Measurements from ENCODE around the gene SCRN1. TPM values are rescaled to one million over a fixed set of nuclear protein-coding genes. Genes with fewer than 3 reads are reported as not detected.

The SCRN1 gene
- total RNA-seq, 2 experiments from 2014 or later: 11.5 to 14.6 TPM

DNA sequence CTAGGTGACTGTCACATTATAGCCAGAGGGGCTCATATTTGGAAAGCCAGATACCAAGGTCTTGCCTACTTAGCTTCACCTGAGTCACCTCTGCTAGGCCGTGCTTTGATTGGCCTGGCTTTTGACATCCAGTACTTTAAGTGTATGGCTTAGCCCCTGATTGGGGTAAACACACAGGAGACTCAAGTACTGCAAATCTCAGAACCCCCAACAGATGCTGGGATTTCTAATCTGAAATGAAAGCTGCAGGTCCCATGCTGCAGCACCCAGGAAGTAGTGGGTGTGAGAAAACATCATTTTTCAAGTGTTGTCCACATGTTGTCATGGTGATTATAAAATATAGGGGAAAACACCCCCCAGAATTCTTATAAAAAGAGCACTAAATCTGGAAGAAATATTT lies 107.1 kb downstream of the SCRN1 start:
- Mint-ChIP-seq H3K27me3 (peaks cover 9% of the 10 kb centered on the region), H3K4me1 (no peaks in the 10 kb centered on the region), H3K27ac (no peak overlapping the region), H3K4me3 (no peak overlapping the region), H3K36me3 (no peaks in the 10 kb centered on the region), H3K9me3 (no peaks in the 10 kb centered on the region)
- ATAC-seq (ENCODE audit: low read depth): no peak
- DNase-seq: no peak
- POLR2A ChIA-PET: no interaction called here

DNA sequence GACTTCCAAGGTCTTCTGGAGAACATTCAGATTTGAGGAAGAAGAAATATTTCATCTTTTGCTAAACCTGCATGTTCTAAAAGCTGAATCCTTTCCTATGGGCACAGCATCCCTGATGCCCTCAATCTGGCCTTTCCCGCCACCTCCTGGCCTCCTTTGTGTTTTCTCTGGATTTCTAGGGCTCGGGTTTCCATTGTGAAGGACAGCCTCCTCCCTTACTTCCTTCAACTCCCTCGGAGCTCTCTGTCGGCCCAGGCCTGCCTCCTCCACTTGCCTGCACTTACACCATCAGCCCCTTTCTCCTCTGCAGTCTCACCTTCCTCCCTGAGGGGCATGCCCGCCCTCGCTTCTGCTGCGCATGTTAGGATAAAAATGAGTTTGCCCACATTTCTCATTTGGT lies 107.9 kb downstream of the SCRN1 start:
- ATAC-seq (ENCODE audit: low read depth): no peak
- POLR2A ChIA-PET: no interaction called here
- no peak overlapping the region for H3K4me3 Mint-ChIP-seq
- no peaks in the 10 kb centered on the region for H3K4me1 Mint-ChIP-seq
- peaks cover 9% of the 10 kb centered on the region for H3K27me3 Mint-ChIP-seq
- H3K27ac Mint-ChIP-seq: no peak overlapping the region
- no peaks in the 10 kb centered on the region for H3K36me3 Mint-ChIP-seq
- H3K9me3 Mint-ChIP-seq: no peaks in the 10 kb centered on the region
- no peak for DNase-seq

DNA sequence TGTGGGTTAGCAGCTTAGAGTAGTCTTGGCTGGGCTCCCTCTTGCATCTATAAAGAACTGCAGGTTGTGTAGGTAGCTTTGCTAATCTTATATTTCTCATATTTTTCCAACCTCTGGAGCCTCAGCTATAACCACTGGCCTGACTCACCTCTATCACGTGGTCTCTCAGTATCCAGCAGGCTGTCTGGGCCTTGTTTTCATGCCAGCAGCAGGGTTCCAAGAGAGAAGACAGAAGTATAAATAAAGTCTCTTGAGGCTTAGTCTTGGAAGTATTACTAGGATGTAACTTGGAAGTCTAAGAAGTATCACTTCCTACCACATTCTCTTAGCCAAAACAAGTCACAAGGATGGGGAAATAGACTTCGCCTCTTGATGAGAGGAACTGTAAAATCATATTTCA lies 110.0 kb downstream of the SCRN1 start:
- Mint-ChIP-seq H3K4me1 (no peaks in the 10 kb centered on the region), H3K36me3 (no peaks in the 10 kb centered on the region), H3K9me3 (no peaks in the 10 kb centered on the region), H3K4me3 (no peak overlapping the region), H3K27me3 (peaks cover 7% of the 10 kb centered on the region), H3K27ac (no peak overlapping the region)
- no peak for DNase-seq
- no peak for ATAC-seq (ENCODE audit: low read depth)
- POLR2A ChIA-PET: no interaction called here

DNA sequence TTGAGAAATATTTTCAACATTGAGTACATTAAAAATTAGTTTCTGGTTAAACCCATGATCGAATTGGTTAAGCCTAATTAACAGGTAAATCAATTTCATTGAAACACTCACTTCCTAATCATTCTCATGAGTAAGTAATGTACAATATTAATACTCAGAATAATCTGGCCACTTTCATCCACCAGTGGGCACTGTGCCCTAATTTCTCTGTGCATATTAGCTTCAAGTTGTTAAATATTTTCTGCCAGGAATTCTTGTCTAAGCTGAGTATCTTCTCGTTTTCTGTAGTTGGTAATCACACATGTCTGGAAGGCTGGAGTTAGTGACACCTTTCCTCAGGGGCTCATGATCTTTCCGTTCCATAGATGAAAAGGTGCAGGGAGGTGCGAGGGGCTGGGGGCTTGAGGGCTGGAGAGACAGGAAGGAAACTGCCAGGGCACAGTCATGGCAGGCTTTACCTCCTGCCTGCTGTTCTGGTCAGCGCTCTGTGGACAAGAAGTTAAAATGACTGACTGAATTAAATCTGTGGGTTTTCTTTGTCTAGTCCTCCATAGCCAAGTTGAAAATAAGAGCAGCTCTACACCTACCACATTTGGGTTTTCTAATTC lies 111.4 kb downstream of the SCRN1 start:
- Mint-ChIP-seq H3K36me3 (no peaks in the 10 kb centered on the region), H3K4me1 (no peaks in the 10 kb centered on the region), H3K27me3 (peaks cover 3% of the 10 kb centered on the region), H3K4me3 (no peak overlapping the region), H3K9me3 (no peaks in the 10 kb centered on the region), H3K27ac (no peak overlapping the region)
- no peak for ATAC-seq (ENCODE audit: low read depth)
- DNase-seq: no peak
- POLR2A ChIA-PET: no interaction called here

DNA sequence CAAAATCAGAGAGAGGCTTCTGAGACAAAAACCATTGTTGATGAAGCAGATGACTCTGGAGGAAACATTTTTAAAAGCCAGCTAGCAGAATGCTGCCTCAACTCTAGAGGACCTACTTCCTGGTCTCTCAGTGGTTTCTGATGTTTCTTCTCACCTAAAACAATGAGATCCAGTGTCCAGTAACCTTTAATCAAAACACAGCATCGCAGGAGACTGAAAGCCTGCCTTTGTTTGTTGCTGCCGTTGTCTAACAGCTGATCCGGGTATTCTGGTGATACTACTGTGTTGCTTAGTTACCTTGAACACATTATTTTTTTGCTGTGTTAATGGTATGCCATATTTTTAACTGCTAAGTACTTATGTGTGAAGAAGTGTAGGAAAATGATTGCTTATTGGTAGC lies 112.4 kb downstream of the SCRN1 start:
- no peaks in the 10 kb centered on the region for H3K36me3 Mint-ChIP-seq
- POLR2A ChIA-PET: no interaction called here
- no peak for ATAC-seq (ENCODE audit: low read depth)

DNA sequence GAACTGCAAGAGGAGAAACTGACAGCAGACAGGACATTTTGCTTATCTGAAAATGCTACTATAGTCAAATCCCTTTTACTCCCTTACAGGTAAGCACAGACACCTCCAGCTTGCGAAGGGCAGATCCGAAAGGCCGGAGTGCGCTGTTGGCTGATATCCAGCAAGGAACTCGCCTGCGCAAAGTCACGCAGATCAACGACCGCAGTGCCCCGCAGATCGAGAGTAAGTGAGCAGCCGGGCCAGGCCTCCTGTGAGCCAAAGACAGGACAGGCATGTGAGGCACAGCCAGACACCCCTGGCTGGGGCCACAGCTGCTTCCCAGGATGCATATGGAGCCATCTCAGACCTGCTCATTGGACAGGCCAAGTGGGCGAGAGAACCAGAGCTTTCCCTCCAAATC lies 113.9 kb downstream of the SCRN1 start:
- DNase-seq (no peak), ATAC-seq (ENCODE audit: low read depth) (no peak)
- H3K36me3 Mint-ChIP-seq: no peaks in the 10 kb centered on the region
- H3K9me3 Mint-ChIP-seq: no peaks in the 10 kb centered on the region
- H3K4me3 Mint-ChIP-seq: no peak overlapping the region
- no peak overlapping the region for H3K27ac Mint-ChIP-seq
- no peaks in the 10 kb centered on the region for H3K4me1 Mint-ChIP-seq
- POLR2A ChIA-PET: no interaction called here
- H3K27me3 Mint-ChIP-seq: peaks cover 8% of the 10 kb centered on the region

More for the DNA sequence above, 112.4 kb downstream of the SCRN1 start:
- H3K9me3 Mint-ChIP-seq: no peaks in the 10 kb centered on the region
- no peaks in the 10 kb centered on the region for H3K4me1 Mint-ChIP-seq
- no peak for DNase-seq
- H3K4me3 Mint-ChIP-seq: no peak overlapping the region
- H3K27me3 Mint-ChIP-seq: peaks cover 4% of the 10 kb centered on the region
- H3K27ac Mint-ChIP-seq: no peak overlapping the region

DNA sequence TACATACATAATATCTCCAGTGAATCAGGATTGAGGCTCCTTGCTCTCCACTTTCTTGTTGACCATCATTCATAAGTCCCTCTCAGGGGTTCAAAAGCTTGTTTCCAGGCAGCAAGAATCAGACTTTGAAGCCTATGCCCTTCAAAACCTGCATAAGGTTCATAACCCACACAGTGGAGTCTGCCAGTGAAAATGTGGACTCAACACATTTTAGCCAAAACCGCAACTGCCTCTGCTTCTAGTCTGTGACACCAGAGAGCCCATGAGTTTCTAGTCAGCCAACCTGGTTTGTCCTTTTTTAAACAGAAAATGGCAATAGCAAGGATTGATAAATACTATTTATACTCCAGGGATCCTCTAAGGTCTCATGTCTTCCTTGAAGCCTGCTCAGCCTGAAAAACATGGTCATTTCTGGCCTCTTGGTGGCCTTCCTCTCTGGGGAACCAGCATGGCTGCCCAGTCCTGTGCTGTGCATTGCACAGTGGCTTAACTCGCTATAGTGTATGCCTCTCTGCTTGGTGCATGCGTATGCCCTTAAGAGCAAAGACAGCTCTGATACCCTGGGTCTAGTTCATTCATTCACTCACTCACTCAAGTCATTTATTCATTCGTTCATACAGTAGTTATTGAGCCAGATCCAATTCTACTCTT lies 115.8 kb downstream of the SCRN1 start:
- DNase-seq (no peak), ATAC-seq (ENCODE audit: low read depth) (no peak)
- no peaks in the 10 kb centered on the region for H3K36me3 Mint-ChIP-seq
- H3K27ac Mint-ChIP-seq: no peak overlapping the region
- no peaks in the 10 kb centered on the region for H3K4me1 Mint-ChIP-seq
- H3K9me3 Mint-ChIP-seq: no peaks in the 10 kb centered on the region
- peaks cover 10% of the 10 kb centered on the region for H3K27me3 Mint-ChIP-seq
- H3K4me3 Mint-ChIP-seq: no peak overlapping the region
- POLR2A ChIA-PET: interaction anchor here (0.5 kb wide), 1 partner anchor 630 kb away, joined by 6 read pairs; no protein-coding TSS in a partner anchor

DNA sequence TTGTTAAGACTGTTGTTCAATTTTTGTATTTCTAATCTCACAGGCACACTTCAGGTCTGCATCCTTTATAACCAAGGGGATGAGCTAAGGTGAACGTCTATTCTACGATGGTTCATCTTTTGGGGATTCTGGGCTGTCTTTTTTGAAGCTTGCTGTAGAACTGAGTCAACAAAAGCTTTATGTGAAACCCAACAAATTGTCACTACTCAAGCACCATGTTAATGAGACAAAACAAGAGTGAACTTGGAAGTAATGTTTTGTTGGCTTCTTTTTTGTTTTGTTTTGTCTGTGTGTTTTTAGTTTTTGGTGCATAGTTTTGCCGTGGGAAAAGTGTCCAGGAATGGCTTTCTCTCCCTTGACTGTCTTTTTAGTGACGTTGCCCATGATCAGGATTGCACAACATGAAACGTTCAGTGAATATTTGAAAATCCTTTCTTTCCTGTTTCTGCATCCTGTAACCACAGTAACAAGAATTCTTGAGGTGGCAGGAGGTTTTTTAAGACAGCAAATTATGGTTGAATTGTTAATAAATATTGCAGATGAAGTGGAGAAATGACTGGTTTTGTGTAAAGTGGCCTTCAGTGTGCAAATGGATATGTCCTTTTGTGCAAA lies 117.7 kb downstream of the SCRN1 start:
- no peak for ATAC-seq (ENCODE audit: low read depth)
- Mint-ChIP-seq H3K9me3 (no peaks in the 10 kb centered on the region), H3K27ac (no peak overlapping the region), H3K27me3 (peaks cover 10% of the 10 kb centered on the region), H3K36me3 (no peaks in the 10 kb centered on the region), H3K4me1 (no peaks in the 10 kb centered on the region), H3K4me3 (no peak overlapping the region)
- DNase-seq: no peak
- POLR2A ChIA-PET: no interaction called here

Other genes with a start within 250 kb of the SCRN1 start
- not detected for gene WIPF3, start 183.3 kb downstream of the SCRN1 start, total RNA-seq
- gene FKBP14, start 36.9 kb upstream of the SCRN1 start, total RNA-seq: 1 to 10 TPM; 4.8 to 6.7 TPM
- gene PLEKHA8, start 38.6 kb upstream of the SCRN1 start, total RNA-seq: 10 to 100 TPM; 11.6 to 14.3 TPM
- 1 to 10 TPM; 6.1 to 9.7 TPM for gene MTURN, start 145.2 kb upstream of the SCRN1 start, total RNA-seq